ENCODE data around the gene SORCS2. TPM values are rescaled to one million over a fixed set of nuclear protein-coding genes. Genes with fewer than 3 reads are reported as not detected.

SORCS2 gene
- polyA plus RNA-seq, 1 donor (not counting 4 experiments of a cell fraction or from before 2014, with no cell fraction given) = 0.09 TPM

DNA sequence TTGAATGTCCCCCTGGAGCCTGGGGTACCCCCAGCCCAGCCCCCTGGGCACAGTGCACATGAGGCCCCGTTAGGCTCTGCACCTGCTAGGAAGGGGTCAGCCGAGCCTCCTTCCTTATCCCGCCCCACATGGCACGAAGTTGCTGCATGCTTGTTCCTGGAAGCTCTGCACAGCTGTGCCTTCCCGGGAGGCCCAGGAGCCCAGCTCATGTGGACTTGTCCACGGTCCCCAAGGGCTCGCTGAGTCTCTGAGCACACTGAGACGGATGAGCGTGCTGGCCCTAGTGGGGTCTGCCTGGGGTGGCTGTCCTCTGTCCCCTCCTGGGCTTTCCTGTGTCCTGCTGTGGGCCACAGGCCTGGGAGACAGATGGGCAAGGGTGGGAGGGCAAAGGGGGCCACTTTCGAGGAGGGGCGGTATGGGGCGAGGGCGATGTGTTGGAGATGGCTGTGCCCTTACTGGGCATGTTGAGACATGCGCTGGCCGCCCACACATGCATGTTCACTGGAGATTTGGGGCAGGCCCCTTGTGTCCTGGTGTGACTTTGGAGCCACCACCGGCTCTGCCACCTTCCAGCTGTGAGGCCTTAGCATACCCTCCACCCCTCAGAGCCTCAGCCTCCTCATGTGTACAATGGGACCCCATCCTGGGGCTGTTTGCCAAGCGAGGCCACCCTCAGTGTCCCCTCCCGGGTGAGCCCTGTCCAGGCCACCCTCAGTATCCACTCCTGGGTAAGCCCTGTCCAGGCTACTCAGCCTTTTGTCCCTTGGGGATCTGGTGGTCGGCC is 509.7 kb downstream of the SORCS2 start:
- Histone ChIP-seq H3K27ac (ENCODE audit: control insufficient read depth, insufficient read depth, low read length) (no peak overlapping the region), H3K4me2 (ENCODE audit: control insufficient read depth, extremely low read depth, insufficient read depth, low read depth, low read length) (no peak overlapping the region)
- FAIRE-seq = no peak

DNA sequence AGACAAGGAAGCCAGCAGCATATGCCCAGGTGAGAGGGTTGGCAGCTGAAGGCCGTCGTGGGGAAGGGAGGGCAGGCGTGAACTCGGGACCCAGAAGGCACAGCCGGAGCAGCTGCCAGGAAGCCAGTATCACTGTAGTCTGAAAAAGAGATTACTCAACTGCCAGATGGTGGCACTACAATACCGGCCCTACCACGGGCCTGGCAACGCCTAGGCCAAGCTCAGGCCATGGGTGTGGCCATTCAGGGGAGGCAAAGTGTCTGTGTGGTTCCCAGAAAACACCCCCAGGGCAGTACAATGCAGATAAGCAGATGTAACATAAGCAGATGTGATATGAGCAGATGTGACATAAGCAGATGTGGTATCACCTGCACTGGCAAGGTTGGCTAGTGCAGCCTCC is 511.4 kb downstream of the SORCS2 start:
- TF ChIP-seq CTCF (optimal IDR thresholded peaks at IDR 0.05 in 1 of 3, IDR thresholded peaks at IDR 0.05 in 1 of 3, conservative IDR thresholded peaks at IDR 0.05 in 1 of 3; ENCODE audit: extremely low read depth in 1 of 3, insufficient read depth in 2 of 3, low read length in 3 of 3) = no peak
- no peak for TF ChIP-seq EZH2 (IDR thresholded peaks at IDR 0.05; ENCODE audit: low read length)
- no peaks in the 10 kb centered on the region for H3K36me3 ChIP-seq (ENCODE audit: control insufficient read depth in 2 of 2, extremely low read depth in 1 of 2, insufficient read depth in 2 of 2, low read length in 2 of 2)
- H3K9ac ChIP-seq (ENCODE audit: control insufficient read depth, extremely low read depth, insufficient read depth, low read length) = no peak overlapping the region
- H2AFZ ChIP-seq (ENCODE audit: control insufficient read depth, low read length) = no peak overlapping the region
- no peaks in the 10 kb centered on the region for H4K20me1 ChIP-seq (ENCODE audit: control insufficient read depth, extremely low read depth, insufficient read depth, low read length)
- no peaks in the 10 kb centered on the region for H3K9me1 ChIP-seq (ENCODE audit: control insufficient read depth, extremely low read depth, insufficient read depth, low read length)
- H3K4me2 ChIP-seq (ENCODE audit: control insufficient read depth, extremely low read depth, insufficient read depth, low read depth, low read length) = no peak overlapping the region
- H3K27ac ChIP-seq (ENCODE audit: control insufficient read depth, insufficient read depth, low read length) = no peak overlapping the region
- H3K4me1 ChIP-seq (ENCODE audit: control insufficient read depth, extremely low read depth, insufficient read depth, low read length) = no peaks in the 10 kb centered on the region
- no peak for DNase-seq (ENCODE audit: low read depth, low spot score)
- peaks cover 14% of the 10 kb centered on the region for H3K27me3 ChIP-seq (ENCODE audit: control insufficient read depth, extremely low read depth, insufficient read depth, low read length)
- FAIRE-seq = no peak
- dilution Hi-C loops (cut with MboI; ENCODE audit: extremely low pct_ligation_motif_present, low sequenced_read_pairs) = no loop called here
- H3K79me2 ChIP-seq (ENCODE audit: control insufficient read depth, insufficient read depth, low read length) = no peaks in the 10 kb centered on the region
- no peaks in the 10 kb centered on the region for H3K9me3 ChIP-seq (ENCODE audit: control insufficient read depth, low read depth, low read length)
- H3K4me3 ChIP-seq (ENCODE audit: control insufficient read depth in 2 of 3, extremely low read depth in 1 of 3, insufficient read depth in 2 of 3, low read depth in 1 of 3, low read length in 3 of 3) = no peak overlapping the region

More for the DNA sequence above, 509.7 kb downstream of the SORCS2 start:
- TF ChIP-seq CTCF (optimal IDR thresholded peaks at IDR 0.05 in 1 of 3, IDR thresholded peaks at IDR 0.05 in 1 of 3, conservative IDR thresholded peaks at IDR 0.05 in 1 of 3; ENCODE audit: extremely low read depth in 1 of 3, insufficient read depth in 2 of 3, low read length in 3 of 3) (no peak), EZH2 (IDR thresholded peaks at IDR 0.05; ENCODE audit: low read length) (no peak)
- Histone ChIP-seq H3K79me2 (ENCODE audit: control insufficient read depth, insufficient read depth, low read length) (no peaks in the 10 kb centered on the region), H3K9me3 (ENCODE audit: control insufficient read depth, low read depth, low read length) (no peaks in the 10 kb centered on the region), H3K9me1 (ENCODE audit: control insufficient read depth, extremely low read depth, insufficient read depth, low read length) (no peaks in the 10 kb centered on the region), H3K27me3 (ENCODE audit: control insufficient read depth, extremely low read depth, insufficient read depth, low read length) (peaks cover 19% of the 10 kb centered on the region), H3K9ac (ENCODE audit: control insufficient read depth, extremely low read depth, insufficient read depth, low read length) (no peak overlapping the region), H2AFZ (ENCODE audit: control insufficient read depth, low read length) (no peak overlapping the region), H3K4me3 (ENCODE audit: control insufficient read depth in 2 of 3, extremely low read depth in 1 of 3, insufficient read depth in 2 of 3, low read depth in 1 of 3, low read length in 3 of 3) (no peak overlapping the region), H3K4me1 (ENCODE audit: control insufficient read depth, extremely low read depth, insufficient read depth, low read length) (no peaks in the 10 kb centered on the region), H3K36me3 (ENCODE audit: control insufficient read depth in 2 of 2, extremely low read depth in 1 of 2, insufficient read depth in 2 of 2, low read length in 2 of 2) (no peaks in the 10 kb centered on the region), H4K20me1 (ENCODE audit: control insufficient read depth, extremely low read depth, insufficient read depth, low read length) (no peaks in the 10 kb centered on the region)
- dilution Hi-C loops (cut with MboI; ENCODE audit: extremely low pct_ligation_motif_present, low sequenced_read_pairs) = no loop called here
- DNase-seq (ENCODE audit: low read depth, low spot score) = no peak

All from keratinocyte (primary cell).